HG02852 (cell line): ENCODE measurements around the gene SRCIN1.
"Not testable (repeated sequence)": the region's sequence is repeated elsewhere in the genome, so short reads cannot be mapped to it uniquely, and the experiment has no call there.

Experiments
- ATAC-seq: cut with Tn5 transposase; IDR thresholded peaks from one replicate; pipeline ENCODE4 v1.9.1; 2021; ENCODE audit warnings: mild to moderate bottlenecking, moderate library complexity; ENCODE audit not compliant: unreplicated experiment

SRCIN1 gene

DNA sequence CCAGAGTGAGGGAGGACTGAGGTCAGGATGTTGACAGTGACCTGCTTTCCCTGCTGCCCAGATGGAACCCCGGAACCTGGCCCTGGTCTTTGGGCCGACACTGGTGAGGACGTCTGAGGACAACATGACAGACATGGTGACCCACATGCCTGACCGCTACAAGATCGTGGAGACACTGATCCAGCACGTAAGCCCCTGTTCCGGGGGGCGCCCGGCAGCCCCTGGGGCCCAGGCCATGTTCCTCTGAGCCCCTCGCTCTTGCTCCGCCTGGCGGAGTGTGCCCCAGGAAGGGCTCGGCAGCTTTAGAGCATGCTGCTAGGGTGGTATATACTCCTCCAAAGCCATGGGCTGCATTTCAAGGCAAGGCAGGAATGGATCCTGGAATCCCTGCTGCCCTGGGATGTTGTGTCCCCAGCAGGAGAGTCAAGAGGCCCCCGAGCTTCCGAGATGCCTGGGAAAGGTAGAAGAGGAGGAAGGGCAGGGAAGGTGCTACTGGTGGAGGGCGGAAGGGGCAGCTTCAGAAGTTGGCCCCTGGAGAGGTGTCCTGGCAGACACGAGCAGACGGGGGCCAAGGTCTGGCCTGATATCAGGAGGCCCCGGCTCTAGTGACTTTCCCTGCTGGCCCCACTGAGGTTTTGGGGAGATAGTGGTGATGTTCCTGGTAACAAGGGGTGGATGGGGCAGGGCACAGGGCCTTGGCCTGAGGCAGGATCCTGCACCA, 114.2 kb downstream of the SRCIN1 start:
- ATAC-seq, result not testable (repeated sequence)

DNA sequence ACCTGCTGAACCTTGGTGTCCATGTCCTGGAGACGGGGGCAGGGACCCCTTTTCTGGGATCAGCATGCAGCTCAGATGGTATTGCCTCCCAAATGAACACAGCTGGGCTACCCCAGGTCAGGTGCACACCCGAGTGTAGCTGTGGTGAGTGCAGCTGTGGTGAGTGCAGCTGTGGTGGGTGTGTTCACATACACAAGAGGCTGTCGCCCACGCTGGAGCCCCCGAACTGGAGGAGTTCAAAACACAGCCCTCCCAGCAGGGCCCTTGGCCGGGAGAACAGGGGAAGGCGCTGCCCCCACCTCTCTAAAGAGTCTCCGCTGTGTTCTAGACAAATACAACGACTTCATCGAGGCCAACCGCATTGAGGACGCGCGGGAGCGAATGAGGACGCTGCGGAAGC, 116.0 kb downstream of the SRCIN1 start:
- not testable (repeated sequence) for ATAC-seq

DNA sequence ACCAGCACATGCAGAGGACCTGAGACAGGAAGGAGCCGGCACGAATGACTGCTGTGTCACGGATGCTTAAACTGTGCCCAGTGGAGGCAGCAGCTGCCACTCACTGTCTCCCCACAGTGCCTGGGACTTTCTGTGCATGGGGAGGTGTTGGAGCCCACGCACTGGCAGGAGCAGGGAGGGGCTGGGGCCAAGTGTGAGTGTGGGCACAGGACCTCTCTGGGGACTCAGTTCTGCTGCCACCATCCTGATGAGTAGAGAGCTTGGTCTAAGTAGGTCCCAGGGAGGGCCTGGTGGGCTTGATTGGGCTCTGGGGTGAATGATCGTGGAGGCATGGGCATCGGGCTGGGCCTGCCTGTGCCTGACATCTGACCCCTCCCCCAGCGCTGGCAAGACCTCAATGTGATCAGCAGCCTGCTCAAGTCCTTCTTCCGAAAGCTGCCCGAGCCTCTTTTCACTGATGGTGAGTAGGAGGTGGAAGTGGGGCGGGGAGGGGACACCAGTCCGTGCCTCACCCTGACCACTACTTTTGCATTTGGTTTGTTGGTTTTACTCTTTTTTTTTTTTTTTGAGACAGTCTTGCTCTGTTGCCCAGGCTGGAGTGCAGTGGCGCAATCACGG, 120.0 kb downstream of the SRCIN1 start:
- peak; percentile 61 for ATAC-seq

DNA sequence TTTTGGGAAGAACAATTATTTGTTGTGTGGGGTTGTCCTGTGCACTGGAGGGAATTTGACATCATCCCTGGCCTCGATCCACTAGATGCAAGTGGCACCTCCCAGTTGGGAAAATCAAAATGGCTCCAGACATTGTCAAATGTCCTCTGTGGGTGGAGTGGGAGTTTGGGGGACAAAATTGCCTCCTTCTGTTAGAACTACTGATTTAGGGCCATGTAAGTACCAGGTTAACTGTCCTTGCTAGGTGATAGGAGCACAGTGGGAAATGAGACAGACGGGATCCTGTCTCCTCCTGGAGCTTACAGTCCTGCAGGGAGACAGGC, 120.6 kb downstream of the SRCIN1 start:
- no peak for ATAC-seq

DNA sequence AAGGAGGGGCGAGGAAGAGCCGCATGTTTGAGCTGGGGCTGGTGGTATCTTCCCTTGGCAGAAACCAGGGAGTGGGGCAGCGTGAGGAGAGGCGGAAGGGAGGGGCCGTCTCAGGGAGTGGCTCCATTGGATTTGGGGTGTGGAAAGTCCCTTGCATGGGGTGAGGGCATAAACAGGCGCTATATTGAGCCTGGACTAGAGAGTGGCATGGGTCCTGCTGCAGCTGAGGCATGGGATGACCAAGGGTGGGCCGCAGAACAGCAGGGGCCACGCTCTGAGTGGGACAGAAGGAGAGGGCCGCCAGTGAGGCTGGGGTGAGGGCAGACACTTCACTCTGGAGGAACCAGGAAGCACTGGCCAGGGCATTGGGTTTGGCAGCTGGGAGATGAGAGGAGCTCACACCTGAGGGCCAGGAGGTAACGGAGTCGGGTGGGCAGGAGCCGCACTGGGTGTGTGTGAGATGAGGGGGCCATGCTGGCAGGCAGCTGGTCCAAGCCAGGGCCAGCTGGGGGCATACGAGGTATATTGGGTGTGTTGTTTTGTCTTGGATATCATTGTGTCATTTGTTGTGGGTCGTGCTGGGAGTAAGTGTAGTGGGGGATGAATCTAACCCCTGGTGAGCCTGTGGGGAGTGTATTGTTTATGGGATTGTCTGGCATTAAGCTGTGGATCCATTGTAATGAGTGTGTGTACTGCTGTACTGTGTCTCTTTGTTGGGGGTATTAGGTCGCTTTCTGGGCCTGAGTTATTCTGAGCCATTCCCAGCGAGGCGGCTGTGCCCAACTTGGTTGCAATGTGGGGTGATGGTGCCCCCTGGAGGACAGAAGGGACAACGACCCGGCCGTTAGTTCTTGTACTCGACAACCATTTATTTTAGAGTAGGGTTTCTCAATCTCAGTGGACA, 121.3 kb downstream of the SRCIN1 start:
- not testable (repeated sequence) for ATAC-seq

DNA sequence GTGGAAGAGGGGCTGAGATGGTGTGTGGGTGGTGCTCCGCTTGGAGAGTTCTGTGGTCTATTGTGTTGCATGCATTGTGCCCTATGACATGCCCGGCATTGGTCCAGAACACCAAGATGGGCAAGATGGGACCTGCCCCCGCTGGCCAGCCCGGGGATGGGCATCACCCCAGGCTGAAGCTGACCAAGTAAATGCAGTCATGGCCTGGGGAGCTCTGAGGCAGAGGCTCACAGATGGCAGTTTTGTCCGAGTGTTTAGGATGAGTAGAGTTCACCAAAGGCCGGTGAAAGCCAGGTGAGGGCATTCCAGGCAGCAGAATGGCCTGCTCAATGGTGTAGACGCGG, 123.1 kb downstream of the SRCIN1 start:
- not testable (repeated sequence) for ATAC-seq

DNA sequence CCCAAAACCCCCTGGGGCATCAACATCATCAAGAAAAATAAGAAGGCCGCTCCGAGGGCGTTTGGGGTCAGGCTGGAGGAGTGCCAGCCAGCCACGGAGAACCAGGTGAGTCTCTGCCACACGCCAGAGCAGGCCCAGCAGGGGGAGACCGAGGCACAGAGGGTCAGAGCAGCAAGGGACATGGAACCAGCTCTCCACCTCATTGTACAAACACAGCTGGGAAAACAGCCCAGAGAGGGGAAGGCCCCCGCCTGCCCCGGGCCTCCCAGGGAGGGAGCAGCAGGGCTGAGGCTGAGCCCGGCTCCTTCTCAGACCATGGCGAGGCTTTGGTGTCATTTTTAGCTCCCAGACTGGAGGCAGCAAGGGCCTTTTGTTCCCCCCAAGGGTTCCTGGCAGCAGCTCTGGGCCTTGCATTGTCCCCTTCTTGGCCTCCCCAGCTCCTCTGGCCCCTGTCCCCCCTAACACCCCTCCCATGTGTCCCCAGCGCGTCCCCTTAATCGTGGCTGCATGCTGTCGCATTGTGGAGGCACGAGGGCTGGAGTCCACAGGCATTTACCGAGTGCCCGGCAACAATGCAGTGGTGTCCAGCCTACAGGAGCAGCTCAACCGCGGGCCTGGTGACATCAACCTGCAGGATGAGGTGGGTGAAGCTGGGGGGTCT, 123.6 kb downstream of the SRCIN1 start:
- ATAC-seq, result not testable (repeated sequence)
